OCI-LY7 (cell line): ENCODE measurements around the gene IFNB1. TPM values are rescaled to one million over a fixed set of nuclear protein-coding genes. Genes with fewer than 3 reads are reported as not detected.

ENCODE experiments used
- BruUV-seq: library from RNA; stranded (reverse); fragments of 400-500 nt; replicated peaks from 2 replicates; lab custom pipeline; 2021; lab: Mats Ljungman, UMichigan
- CTCF ChIA-PET: fragments of 300-600 bp; sonication (Branson Sonifier 250); formaldehyde crosslinking; loops from one replicate; lab custom pipeline; 2022; ENCODE audit warnings: antibody characterized with exemption; ENCODE audit not compliant: unreplicated experiment; lab: Charles Lee
- POLR2A ChIA-PET: fragments of 300-600 bp; sonication (Branson Sonifier 250); formaldehyde crosslinking; loops from one replicate; lab custom pipeline; 2022; ENCODE audit warnings: antibody characterized with exemption; lab: Charles Lee
- DNase-seq: peaks from one replicate; pipeline ENCODE4 v3.0.0-alpha.2; 2015; ENCODE audit warnings: low spot score
- H2AFZ ChIP-seq: fragments of 200-600 bp; sonication (generic), shearing (Covaris generic); 2 replicates; pipeline ENCODE4 v1.6.1; 2014; ENCODE audit warnings: mild to moderate bottlenecking, antibody characterized with exemption, low read length, moderate library complexity
- H3K27ac ChIP-seq: fragments of 200-600 bp; sonication (generic); 2 replicates; pipeline ENCODE4 v1.5.1; 2014; ENCODE audit warnings: mixed run types, low read depth, mild to moderate bottlenecking, moderate library complexity, low read length, inconsistent platforms; ENCODE audit not compliant: poor library complexity, severe bottlenecking
- H3K36me3 ChIP-seq: fragments of 200-600 bp; sonication (generic); 2 replicates; pipeline ENCODE4 v1.6.1; 2014; ENCODE audit warnings: mild to moderate bottlenecking, antibody characterized with exemption, low read length, moderate library complexity, mixed read lengths; ENCODE audit not compliant: insufficient read depth
- H3K4me1 ChIP-seq: fragments of 200-600 bp; sonication (generic); 2 replicates; pipeline ENCODE4 v1.5.1; 2014; ENCODE audit warnings: mild to moderate bottlenecking, low read length; ENCODE audit not compliant: insufficient read depth, poor library complexity, severe bottlenecking
- H3K4me2 ChIP-seq: fragments of 200-600 bp; sonication (generic); 2 replicates; pipeline ENCODE4 v1.6.1; 2014; ENCODE audit warnings: mild to moderate bottlenecking, low read length
- H3K4me3 ChIP-seq: fragments of 200-600 bp; sonication (generic); 2 replicates; pipeline ENCODE4 v1.5.1; 2014; ENCODE audit warnings: mild to moderate bottlenecking, low read depth, low read length; ENCODE audit not compliant: poor library complexity, severe bottlenecking
- H3K79me2 ChIP-seq: fragments of 200-600 bp; sonication (generic); 2 replicates; pipeline ENCODE4 v1.6.1; 2016; ENCODE audit warnings: low read depth, mild to moderate bottlenecking, low read length, moderate library complexity, mixed read lengths; ENCODE audit not compliant: insufficient read depth
- H3K9me2 ChIP-seq: fragments of 200-600 bp; sonication (generic); 2 replicates; pipeline ENCODE4 v1.6.1; 2016; ENCODE audit warnings: mild to moderate bottlenecking, low read length, mixed read lengths; ENCODE audit not compliant: insufficient read depth
- H3K9me3 ChIP-seq: fragments of 200-600 bp; sonication (generic); 2 replicates; pipeline ENCODE4 v1.6.1; 2014; ENCODE audit warnings: mild to moderate bottlenecking, mixed run types, low read length, mixed read lengths
- H4K20me1 ChIP-seq: fragments of 200-600 bp; sonication (generic); 2 replicates; pipeline ENCODE4 v1.6.1; 2014; ENCODE audit warnings: mild to moderate bottlenecking, antibody characterized with exemption, low read length, moderate library complexity, mixed read lengths; ENCODE audit not compliant: insufficient read depth
- EZH2phosphoT487 ChIP-seq: fragments of 200-600 bp; sonication (generic); IDR thresholded peaks from 2 replicates; pipeline ENCODE4 v1.6.1; 2018; ENCODE audit warnings: low read depth, borderline replicate concordance, mild to moderate bottlenecking, mixed run types, antibody characterized with exemption, low read length, moderate library complexity, mixed read lengths
- intact Hi-C: fragments of 100-400 bp; cut with micrococcal nuclease; formaldehyde crosslinking; loops from one replicate; pipeline ENCODE4 v1.10.0; 2022; ENCODE audit not compliant: unreplicated experiment
- total RNA-seq, 2 experiments: library from RNA; depleted of rRNA in 1 of 2; stranded (reverse); fragments of >200 nt in 1 of 2; shearing (Covaris generic) in 1 of 2; gene quantifications; 2 replicates each; pipeline ENCODE4 v1.2.3, GENCODE V29; 2014 to 2022
- TF ChIP-seq, protein P1 (sequence below): fragments of 200-600 bp; sonication (generic); conservative IDR thresholded peaks from 2 replicates; pipeline ENCODE4 v1.5.1; 2014; ENCODE audit warnings: mild to moderate bottlenecking, antibody characterized with exemption, low read length, moderate library complexity, mixed read lengths

IFNB1 gene
- total RNA-seq, 2 experiments from 2014 or later: not detected

GRCh38 chr9:21078702-21079101 lies 960 bp upstream of the IFNB1 start:
- TF ChIP-seq, protein P1, sequence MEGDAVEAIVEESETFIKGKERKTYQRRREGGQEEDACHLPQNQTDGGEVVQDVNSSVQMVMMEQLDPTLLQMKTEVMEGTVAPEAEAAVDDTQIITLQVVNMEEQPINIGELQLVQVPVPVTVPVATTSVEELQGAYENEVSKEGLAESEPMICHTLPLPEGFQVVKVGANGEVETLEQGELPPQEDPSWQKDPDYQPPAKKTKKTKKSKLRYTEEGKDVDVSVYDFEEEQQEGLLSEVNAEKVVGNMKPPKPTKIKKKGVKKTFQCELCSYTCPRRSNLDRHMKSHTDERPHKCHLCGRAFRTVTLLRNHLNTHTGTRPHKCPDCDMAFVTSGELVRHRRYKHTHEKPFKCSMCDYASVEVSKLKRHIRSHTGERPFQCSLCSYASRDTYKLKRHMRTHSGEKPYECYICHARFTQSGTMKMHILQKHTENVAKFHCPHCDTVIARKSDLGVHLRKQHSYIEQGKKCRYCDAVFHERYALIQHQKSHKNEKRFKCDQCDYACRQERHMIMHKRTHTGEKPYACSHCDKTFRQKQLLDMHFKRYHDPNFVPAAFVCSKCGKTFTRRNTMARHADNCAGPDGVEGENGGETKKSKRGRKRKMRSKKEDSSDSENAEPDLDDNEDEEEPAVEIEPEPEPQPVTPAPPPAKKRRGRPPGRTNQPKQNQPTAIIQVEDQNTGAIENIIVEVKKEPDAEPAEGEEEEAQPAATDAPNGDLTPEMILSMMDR: peak; percentile 70
- TF ChIP-seq EZH2phosphoT487: no peak
- BruUV-seq: no TSS peak
- ChIA-PET POLR2A (interaction anchor here (0.6 to 1.9 kb wide), 9 partner anchors 8 to 1358 kb away, joined by 3 to 7 read pairs (median 3); no protein-coding TSS in a partner anchor), CTCF (interaction anchor here (0.6 to 1.2 kb wide), 4 partner anchors 10 to 34 kb away, joined by 3 read pairs; no protein-coding TSS in a partner anchor)
- Histone ChIP-seq H4K20me1 (no peaks in the 10 kb centered on the region), H3K27ac (no peak overlapping the region), H3K4me1 (no peaks in the 10 kb centered on the region), H3K36me3 (no peaks in the 10 kb centered on the region), H3K79me2 (no peaks in the 10 kb centered on the region), H3K9me3 (no peaks in the 10 kb centered on the region), H3K4me3 (no peak overlapping the region), H2AFZ (peak overlapping the region; percentile 90), H3K4me2 (no peak overlapping the region), H3K9me2 (no peaks in the 10 kb centered on the region)
- intact Hi-C loops: loop anchor here (1.0 kb wide), 1 partner anchor 33 kb away; no protein-coding TSS in a partner anchor
- DNase-seq: peak; percentile 37

GRCh38 chr9:21075484-21075883 lies 2.3 kb downstream of the IFNB1 start:
- Histone ChIP-seq H3K79me2 (no peaks in the 10 kb centered on the region), H3K4me2 (no peak overlapping the region), H3K36me3 (no peaks in the 10 kb centered on the region), H2AFZ (no peak overlapping the region), H3K9me2 (no peaks in the 10 kb centered on the region), H4K20me1 (no peaks in the 10 kb centered on the region), H3K4me1 (no peaks in the 10 kb centered on the region), H3K4me3 (no peak overlapping the region), H3K9me3 (no peaks in the 10 kb centered on the region), H3K27ac (no peak overlapping the region)
- CTCF ChIA-PET: no interaction called here
- intact Hi-C loops: no loop called here
- POLR2A ChIA-PET: interaction anchor here (0.7 kb wide), 1 partner anchor 1502 kb away, joined by 4 read pairs; no protein-coding TSS in a partner anchor
- no TSS peak for BruUV-seq
- DNase-seq: no peak
- TF ChIP-seq, protein P1: 0 out of 2 replicates have a peak, but pooled peaks have one; percentile 32
- no peak for TF ChIP-seq EZH2phosphoT487

- intact Hi-C loops: no loop called here
- Histone ChIP-seq H3K4me3 (no peak overlapping the region), H3K79me2 (no peaks in the 10 kb centered on the region), H3K4me1 (no peaks in the 10 kb centered on the region), H4K20me1 (no peaks in the 10 kb centered on the region), H3K4me2 (no peak overlapping the region), H3K36me3 (no peaks in the 10 kb centered on the region), H3K9me2 (no peaks in the 10 kb centered on the region), H3K27ac (no peak overlapping the region), H3K9me3 (no peaks in the 10 kb centered on the region), H2AFZ (no peak overlapping the region)
- ChIA-PET CTCF (no interaction called here), POLR2A (interaction anchor here (1.2 kb wide), 1 partner anchor 11 kb away, joined by 3 read pairs; no protein-coding TSS in a partner anchor)
- BruUV-seq: no TSS peak
- no peak for DNase-seq
- TF ChIP-seq, protein P1: no peak
- TF ChIP-seq EZH2phosphoT487: no peak
Measured at GRCh38 chr9:21070906-21071305, 6.8 kb downstream of the IFNB1 start.
